Esophagus squamous epithelium (tissue), 4 donors: ENCODE results near the gene CTDSPL.

Source experiments
- CTCF ChIP-seq, 6 experiments: fragments of 450-650 bp in 4 of 6; fragments of 200-600 bp in 2 of 6; sonication (generic) in 2 of 6; IDR thresholded peaks; one replicate each; pipeline ENCODE4 v1.5.1; 2016 to 2019; ENCODE audit warnings: antibody characterized with exemption in 6 of 6, mild to moderate bottlenecking in 4 of 6, moderate library complexity in 4 of 6
- POLR2A ChIP-seq, 4 donors: fragments of 450-650 bp; IDR thresholded peaks; one replicate each; pipeline ENCODE4 v1.6.1; 2017; ENCODE audit warnings: antibody characterized with exemption in 4 of 4, mild to moderate bottlenecking in 4 of 4, moderate library complexity in 3 of 4

GRCh38 chr3:37944391-37944842 lies 82.7 kb downstream of the CTDSPL start:
- no peak for TF ChIP-seq CTCF (IDR thresholded peaks at IDR 0.05)
- TF ChIP-seq POLR2A (IDR thresholded peaks at IDR 0.05) = no peak
